Dedifferentiated amniotic fluid mesenchymal stem cell (primary cell): ENCODE data around the gene PAIP2B.
"Not testable (repeated sequence)": the region's sequence is repeated elsewhere in the genome, so short reads cannot be mapped to it uniquely, and the experiment has no call there.

Experiments
- DNase-seq: peaks from one replicate; pipeline ENCODE4 v3.0.0-alpha.2; 2016; ENCODE audit errors: extremely low spot score

PAIP2B gene

DNA sequence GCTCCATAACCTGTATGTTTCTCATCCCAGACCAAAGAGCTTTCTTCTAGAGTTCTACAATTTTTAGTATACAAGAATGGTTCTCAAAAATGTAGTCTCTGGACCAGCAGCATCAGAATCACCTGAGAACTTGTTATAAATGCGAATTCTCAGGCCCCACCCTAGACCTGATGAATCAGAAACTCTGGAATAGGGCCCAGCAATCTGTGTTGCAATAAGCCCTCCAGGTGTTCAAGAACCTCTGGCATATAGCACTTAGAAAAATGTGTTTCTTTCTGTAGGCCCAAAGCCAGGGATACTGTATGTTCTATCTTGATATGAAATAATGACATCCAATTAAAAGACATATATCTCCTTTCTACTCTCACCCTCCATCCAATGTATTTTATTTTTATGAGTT lies 10.4 kb downstream of the PAIP2B start:
- no peak for DNase-seq

DNA sequence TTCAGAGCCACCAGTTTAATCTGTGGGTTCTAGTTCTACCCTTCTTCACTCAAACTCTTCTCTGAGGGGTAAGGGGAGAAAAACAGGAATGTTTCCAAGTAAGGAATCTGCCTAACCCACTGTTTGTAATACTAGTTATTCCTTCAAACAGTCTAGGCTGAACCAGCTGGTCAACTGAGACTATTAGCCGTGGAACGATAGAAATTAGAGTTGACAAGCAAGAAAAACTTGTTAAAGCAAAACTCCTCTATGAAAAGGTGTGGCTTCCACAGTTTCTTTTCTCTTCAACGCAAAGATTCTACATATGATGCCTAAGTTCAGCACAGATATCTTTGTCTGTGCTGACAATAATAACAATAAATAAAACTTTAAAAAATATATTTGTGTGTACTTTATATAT lies 11.5 kb downstream of the PAIP2B start:
- DNase-seq = no peak

DNA sequence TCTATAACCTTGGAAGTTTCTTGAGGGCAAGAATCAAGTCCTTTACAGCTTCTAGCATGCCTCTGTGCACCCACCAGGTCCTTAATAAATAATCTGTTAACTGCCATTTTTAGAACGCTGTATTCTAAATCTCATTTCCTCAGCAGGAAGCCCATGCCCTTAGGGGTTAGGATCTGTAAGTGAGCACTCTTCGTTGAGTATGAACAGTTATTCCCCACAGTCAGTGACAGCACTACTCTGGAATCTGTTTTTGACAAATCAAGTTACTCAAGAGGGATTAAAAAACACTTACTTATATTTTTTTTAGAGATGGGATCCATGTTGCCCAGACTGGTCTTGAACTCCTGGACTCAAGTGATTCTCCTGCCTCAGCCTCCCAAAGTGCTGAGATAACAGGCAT lies 14.6 kb downstream of the PAIP2B start:
- DNase-seq = no peak

DNA sequence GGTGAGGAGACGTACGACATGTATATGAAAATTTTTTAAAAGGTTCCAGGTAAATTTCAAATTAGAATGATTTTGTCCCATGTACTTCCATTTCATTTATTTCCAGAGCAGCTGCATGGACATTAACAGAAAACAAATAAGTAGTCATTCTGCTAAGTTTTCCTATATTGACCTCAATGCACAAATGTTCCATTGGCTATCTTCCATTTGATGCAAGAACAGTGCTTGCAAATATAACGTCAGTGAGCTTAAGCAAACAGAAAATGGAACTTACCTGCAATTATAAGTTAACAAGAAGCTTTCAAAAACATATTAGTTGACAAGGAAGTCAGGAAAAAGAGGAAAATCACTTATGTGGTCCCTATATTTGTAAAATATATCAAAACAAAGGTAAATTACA lies 16.6 kb downstream of the PAIP2B start:
- no peak for DNase-seq

DNA sequence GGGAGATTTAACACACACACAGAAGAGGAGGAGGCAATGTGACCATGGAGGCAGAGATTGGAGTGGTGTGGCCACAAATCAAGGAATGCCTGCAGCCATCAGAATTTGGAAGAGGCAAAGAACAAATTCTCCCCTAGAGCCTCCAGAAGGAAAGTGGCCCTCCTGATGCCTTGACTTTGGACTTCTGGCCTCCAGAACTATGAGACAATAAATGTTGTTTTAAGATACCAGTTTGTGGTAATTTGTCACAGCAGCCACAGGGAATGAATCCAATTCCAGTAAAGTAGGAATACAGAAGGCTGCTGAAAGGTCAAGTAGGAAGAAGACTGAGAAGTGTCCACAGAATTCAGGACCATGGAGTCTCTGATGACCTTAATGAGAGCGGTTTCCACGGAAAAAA lies 18.1 kb downstream of the PAIP2B start:
- DNase-seq = no peak

DNA sequence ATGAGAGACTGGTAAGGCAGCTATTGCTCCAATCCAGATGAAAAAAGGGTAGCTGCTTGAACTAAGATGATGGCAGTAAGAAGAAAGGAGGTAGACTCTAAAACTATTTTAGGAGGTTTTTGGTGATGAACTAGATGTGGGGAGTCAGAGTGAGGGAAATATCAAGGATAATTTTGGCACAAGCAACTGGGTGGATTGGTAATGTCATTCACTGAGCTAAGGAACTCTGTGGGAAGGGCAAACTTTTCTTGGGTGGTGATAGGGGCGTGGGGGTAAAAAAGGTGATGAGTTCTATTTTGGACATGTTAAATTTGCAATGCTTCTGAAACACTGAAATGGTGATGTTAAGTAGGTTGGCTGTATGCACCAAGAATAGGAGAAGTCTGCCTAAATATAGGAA lies 19.3 kb downstream of the PAIP2B start:
- no peak for DNase-seq

DNA sequence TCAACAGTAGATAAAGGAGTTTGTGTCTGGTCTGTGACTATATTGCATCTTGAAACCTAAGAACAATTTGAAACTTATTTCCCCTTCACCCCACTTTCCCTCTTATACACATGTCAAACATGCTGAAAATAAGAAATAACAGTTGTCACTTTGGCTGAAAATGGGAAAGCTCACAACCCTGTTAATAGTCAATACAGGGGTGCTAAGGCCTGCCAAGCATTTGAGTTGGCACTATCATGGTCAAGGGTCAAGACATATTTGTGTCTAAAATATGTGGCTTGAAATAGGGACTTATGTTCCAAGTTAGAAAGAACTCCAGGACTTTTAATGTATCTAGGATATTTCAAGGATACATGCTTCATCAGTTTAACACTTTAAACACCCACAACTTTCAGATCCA lies 20.6 kb downstream of the PAIP2B start:
- no peak for DNase-seq

DNA sequence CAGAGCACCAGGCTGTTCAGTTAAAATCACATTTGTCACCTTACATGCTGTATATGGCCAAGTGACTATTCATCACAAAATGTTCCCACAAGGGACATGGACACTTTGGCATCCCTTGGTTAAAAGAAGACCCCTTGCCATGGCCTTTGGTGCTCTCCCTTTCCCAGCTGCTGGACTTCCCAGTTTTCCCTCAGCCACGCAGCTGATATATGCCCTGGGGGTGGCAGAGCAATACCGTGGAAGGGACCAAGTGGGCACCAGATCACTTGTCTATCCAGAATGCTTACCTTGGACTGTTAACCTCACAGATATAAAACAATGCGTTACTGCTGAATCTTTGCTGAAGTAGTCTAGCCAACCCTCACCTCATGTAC lies 35.3 kb downstream of the PAIP2B start:
- no peak for DNase-seq

DNA sequence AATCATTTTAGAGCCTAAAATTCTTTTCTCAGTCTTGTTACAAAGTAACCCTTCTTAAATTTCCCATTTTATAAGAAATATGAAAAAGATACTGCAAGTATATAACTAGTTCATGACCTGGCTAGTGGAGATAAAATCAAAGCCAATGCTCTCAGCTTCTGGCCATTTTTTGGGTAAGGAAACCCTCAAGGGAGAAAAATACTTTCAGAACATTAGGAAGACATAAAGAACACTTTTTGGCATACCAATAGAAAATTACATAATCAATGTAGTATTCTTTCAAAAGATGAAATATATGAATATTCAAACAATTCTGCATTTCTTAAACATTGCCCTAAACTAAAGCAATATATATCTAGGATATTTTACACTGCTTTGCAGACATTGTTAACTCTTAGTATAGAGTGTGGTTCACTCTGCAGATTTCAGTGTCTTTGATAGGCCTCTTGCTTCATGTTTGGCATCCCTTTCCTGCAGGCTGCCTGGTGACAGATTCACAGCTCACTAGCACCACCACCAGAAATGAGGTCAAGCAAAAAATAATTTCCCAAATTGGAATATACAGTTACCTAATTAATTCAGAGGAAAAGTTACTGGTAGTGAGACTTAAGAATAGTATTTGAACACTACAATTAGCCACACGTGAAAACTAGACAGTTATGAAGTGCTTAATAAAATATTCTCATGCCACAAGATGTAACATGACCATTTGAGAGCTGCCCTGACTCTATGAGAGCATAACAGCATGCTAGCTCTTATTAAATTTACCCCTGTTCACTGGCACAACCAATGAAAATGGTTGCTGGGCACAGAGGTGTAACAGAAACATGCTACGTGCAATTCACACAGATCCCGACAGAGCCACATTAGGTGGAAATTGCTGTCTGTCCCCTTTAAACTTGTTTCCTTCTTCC lies 36.0 kb downstream of the PAIP2B start:
- no peak for DNase-seq

DNA sequence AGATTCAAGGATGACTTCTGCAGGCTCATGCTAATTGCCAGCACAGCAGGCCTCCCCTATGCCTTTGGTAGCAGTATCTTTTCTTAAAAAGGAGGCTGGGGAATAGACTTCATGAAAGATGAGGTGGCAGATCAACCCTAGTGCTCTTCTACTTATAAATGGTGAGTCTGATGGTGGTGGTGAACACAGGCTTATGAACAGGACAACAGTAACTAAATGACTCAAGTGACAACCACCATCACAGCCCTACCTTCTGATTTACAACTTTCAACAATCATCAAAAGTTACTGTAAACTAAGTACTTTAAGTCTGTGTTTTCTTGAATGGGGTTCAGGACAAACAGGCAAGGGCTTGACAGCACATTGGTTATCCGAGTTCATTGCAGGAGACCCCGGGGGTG lies 39.3 kb downstream of the PAIP2B start:
- no peak for DNase-seq

DNA sequence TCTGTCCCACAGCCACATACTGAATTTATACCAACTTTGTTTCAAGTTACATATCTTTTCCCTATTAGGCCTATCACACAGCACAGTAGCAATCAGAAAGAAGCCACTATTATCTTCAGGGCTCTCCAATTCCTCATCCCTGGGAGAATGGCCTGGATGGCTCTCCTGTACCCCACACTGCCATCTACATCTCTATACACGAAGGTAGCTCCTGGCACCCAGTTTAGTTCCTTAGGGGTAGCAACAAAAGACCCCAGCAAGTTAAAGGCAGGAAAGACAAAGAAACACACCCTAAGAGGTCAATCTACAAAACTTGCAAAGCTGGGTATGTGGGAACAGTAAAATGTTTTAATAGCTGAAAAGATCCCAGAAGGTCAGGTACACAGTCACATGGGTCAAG lies 39.9 kb downstream of the PAIP2B start:
- no peak for DNase-seq

DNA sequence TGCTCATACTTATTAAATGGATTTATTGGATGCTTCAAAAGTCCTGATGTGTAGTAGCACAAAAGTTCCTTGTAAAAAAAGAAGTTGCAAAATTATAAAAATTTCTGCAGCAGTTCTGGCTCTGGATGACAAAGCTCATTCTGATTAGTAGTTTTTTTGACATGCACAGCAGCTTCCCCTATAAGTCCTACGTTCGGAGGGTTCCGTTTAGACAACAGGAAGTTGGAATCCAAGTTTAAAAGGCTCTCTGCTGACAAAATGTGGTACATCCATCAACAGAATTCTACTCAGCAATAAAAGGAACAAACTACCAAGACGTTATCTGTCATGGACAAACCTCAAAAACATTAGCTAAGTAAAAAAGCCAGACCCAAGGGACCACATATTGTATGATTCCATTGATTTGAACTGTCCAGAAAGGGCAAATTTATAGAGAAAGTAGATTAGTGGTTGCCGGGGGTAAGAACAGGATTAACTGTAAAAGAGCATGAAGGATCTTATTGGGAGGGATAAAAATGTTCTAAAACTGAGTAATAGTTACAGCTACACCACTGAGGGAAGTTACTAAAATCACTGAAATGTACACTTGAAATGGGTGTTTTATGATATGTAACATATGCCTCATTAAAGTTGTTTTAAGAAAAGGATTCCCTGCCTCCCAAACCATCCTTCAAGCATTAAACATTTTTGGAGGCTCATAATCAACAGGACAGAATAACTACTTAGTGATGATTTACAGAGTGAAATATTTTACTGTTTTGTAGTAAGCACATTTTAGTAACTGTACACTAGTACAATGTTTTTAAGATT lies 43.4 kb downstream of the PAIP2B start:
- not testable (repeated sequence) for DNase-seq

DNA sequence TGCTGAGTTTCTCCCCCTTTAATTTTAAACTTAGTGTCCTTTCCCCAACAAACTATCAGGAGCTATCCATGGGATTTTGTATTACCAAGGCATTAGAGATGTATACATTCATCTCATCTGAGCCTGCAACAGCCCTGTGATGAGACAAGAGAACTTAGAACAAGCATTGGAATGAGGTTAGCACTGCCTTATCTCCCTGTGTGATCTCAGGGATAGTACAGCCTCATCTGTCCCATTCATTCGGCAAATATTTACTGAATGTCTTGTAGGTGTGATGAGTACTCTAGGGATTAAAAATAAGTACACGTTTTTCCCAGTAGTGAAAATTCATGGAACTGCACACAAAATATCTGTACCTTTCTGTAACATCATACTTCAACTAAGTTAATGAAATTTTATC lies 45.6 kb downstream of the PAIP2B start:
- no peak for DNase-seq

DNA sequence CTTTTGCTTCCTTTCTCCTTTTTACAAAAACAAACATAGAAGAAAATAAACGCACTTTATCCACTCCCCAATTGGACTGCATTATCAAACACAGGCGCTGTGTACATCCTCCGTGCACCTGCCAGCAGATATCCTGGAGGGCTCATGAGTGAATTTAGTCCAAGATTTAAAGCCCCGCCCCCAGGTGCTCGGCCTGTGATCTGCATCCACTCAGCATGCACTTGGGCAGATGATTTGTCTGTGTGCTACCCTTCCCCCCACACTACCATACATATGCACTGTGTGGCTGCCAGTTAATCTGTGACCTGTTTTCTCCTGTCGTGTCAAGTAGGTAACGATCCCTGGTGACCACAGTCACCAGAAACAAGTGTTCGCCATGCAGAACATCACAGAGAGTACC lies 48.1 kb downstream of the PAIP2B start:
- not testable (repeated sequence) for DNase-seq

DNA sequence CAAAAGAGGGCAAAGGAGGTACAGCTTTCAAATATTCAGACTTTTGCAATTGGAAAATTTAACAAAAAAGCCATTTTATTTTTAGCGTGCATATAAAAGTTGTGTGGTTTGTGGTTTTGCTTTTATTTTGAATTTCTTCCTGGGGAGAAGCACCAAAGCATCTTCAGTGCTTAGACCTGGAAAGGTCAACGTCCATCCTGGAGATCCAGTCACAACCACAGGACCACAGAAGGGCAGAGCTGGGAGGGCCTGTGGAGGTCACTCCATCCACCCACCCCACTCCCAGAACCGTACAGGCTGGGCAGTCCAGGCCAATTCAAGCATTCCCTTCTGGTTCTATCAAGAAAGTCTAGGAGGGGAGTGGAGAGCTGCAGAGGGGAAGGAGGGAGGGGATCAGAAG lies 52.7 kb downstream of the PAIP2B start:
- DNase-seq = no peak

DNA sequence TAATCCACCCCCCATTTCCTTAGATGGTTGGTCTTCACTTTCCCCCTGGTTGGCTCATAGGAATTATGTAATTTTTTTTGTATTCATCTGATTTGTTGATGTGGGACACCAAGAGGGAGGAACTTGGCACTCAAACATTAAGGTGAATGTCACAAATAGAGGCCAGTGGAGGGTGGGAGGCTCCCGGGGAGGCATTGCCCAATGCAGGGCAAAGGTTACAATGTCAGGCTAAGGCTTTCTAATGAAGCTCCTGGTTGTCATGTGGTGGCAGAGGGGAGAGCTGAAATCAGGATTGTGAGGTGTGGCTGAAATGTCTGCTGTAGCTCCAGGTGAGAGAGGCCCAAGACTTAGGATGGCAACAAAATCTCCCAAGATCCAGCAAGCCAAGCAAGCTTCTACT lies 53.8 kb downstream of the PAIP2B start:
- DNase-seq = no peak

DNA sequence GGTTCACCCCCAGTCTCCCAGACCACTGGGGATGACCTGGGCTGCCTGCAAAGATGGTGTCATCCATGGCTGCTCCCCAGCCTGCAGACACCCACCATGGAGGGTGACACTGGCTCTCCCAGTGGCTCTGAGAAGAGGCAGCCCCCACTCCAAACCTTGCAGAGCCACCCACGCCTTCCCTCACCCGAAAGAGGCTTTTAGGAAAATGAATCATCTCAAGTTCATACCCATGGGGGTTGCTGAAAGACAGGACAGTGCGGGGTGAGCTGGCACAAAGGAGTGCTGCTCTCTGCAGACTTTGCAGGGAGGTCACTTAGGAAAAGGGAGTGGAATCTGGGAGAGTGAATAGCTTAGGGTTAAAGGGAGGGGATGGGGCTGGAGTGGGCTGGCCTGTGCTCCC lies 60.1 kb downstream of the PAIP2B start:
- no peak for DNase-seq

DNA sequence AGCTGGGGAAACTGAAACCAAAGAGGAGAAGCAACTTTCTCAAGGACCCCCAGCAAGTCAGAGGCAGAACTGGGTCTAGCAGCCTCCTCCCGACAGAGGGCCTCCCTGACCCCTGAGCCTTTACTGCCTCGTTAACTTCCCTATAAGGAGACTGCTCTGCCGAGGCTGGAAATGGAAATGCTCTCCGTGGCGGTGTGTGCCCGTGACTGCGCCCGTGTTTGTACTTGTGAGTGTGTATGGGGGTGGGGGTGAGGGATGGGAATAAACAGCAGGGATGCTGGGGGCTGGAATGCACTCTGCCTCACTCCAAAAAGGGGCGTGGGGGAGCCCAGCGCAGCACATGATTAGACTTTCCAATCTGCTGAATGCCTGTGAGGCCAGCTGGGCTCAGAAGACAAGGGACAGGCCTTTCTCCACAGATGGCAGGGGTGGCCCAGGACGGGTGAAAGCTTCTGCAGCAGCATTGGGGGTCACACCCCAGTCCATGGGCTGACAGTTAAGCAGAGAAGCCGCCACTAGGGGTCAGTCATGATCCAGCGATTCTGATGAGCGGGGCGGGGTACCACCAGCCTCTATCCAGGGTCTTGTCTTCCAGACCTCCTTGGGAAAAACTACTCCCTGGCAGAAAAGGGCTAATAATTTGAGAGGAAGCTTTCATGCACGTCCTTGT lies 69.6 kb downstream of the PAIP2B start:
- DNase-seq = no peak

DNA sequence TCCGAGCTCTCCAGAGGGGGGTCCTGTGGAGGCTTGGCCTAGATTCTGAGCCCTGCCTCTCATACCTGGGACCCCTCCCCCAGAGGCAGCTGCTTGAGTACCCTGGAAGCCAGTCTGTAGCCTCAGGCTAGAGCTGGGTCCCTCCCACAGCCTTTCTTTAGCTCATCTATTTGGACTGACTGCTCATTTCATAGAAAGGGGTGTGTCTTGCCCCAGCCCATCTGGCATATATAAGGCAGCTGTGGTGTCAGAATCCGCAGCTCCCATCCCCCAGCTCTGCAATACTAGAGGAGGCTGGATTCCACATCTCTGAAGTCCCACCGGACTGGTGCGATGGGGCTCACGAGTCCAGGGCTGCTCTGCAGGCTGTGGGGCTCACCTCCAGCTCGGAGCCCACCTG lies 70.3 kb downstream of the PAIP2B start:
- no peak for DNase-seq

DNA sequence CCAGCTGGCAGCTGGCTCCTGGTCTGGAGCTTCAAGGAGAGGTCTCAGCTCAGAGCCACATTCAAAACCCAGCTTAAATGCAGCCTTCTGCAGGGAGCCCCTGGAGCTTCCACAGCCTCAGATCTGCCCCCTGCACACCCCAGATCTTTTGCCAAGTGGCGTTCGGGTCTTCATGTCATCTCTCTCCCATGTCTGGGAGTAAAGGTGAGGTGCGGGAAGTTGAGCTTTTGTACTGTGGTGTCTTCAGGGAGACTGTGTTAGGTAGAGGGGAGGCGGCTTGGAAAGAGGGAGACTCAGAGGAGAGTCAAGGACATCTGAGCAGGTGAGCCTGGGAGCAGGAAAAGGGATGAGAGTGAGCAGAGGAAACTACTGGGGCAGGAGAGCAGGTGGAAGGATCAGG lies 71.1 kb downstream of the PAIP2B start:
- DNase-seq = no peak

DNA sequence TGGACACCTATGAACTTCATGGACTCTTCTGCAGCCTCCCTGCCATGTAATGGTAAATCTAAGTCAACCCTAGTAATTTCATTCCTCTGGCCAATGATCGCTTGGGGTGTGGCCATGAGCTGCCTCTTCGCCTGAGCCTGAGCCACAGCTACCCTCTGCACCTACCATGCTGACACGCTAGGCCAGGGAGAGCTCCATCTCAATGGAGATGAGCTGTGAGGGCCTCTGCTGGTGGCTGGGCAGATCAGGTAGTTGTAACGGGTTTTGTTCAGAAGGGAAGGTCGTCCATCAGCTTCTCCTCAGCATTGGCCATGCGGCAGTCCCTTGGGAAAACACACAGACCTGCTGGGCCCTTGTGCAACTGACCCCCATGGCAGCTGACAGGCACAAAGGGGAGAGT lies 72.1 kb downstream of the PAIP2B start:
- no peak for DNase-seq

DNA sequence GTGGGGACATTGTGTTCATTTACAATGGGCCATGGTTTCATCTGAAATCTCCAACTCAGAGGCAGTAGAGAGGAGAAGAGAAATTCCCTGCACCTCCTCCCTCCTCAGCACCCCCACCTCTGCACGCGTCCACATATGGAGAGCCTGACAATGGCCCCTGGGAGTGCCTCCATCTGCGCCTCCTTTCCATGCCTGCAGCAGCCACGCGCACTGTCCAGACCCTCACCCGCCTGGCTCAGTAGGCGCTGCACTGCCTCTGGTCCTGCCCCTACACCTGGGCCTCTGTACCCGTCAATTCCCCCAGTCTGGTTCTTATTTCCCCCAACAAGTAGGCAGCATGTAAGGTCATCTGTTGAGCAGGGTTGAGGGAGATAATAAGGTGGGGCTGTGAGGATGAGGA lies 72.6 kb downstream of the PAIP2B start:
- DNase-seq = no peak
